Spleen (tissue), 11 donors: ENCODE measurements around the gene DPF3. TPM values are rescaled to one million over a fixed set of nuclear protein-coding genes. Genes with fewer than 3 reads are reported as not detected.

Experiments
- DNase-seq: peaks from one replicate; pipeline ENCODE4 v3.0.0-alpha.2; 2020
- H3K27ac ChIP-seq, 8 donors: fragments of 200-600 bp; sonication (generic) in 7 of 8; 1 replicate in 4 of 8; 2 replicates in 4 of 8; pipeline versions ENCODE4 v1.5.0 to v1.8.0; 2016 to 2021; ENCODE audit warnings: inconsistent platforms in 4 of 8, mild to moderate bottlenecking in 4 of 8, moderate library complexity in 1 of 8
- H3K27me3 ChIP-seq, 7 donors: fragments of 200-600 bp; sonication (generic) in 6 of 7; replicated peaks in 1 of 7; 1 replicate in 4 of 7; 2 replicates in 3 of 7; pipeline versions ENCODE4 v1.5.0 to v1.8.0; 2016 to 2021; ENCODE audit warnings: inconsistent platforms in 3 of 7, mild to moderate bottlenecking in 1 of 7
- H3K36me3 ChIP-seq, 6 donors: fragments of 200-600 bp; sonication (generic) in 5 of 6; 1 replicate in 4 of 6; 2 replicates in 2 of 6; pipeline versions ENCODE4 v1.5.0 to v1.8.0; 2016 to 2021; ENCODE audit warnings: inconsistent platforms in 2 of 6
- H3K4me1 ChIP-seq, 6 donors: fragments of 200-600 bp; sonication (generic) in 5 of 6; 1 replicate in 3 of 6; 2 replicates in 3 of 6; pipeline versions ENCODE4 v1.5.0 to v1.8.0; 2016 to 2021; ENCODE audit warnings: inconsistent platforms in 3 of 6
- H3K4me3 ChIP-seq, 8 donors: fragments of 200-600 bp; sonication (generic) in 7 of 8; 1 replicate in 4 of 8; 2 replicates in 4 of 8; pipeline versions ENCODE4 v1.5.0 to v1.8.0; 2016 to 2021; ENCODE audit warnings: inconsistent platforms in 4 of 8, mild to moderate bottlenecking in 4 of 8, moderate library complexity in 2 of 8
- H3K9me3 ChIP-seq, 8 donors: fragments of 200-600 bp; sonication (generic) in 7 of 8; 1 replicate in 4 of 8; 2 replicates in 4 of 8; pipeline versions ENCODE4 v1.5.0 to v1.8.0; 2016 to 2021; ENCODE audit warnings: inconsistent platforms in 4 of 8
- POLR2A ChIP-seq, 3 donors: fragments of 450-650 bp; IDR thresholded peaks; one replicate each; pipeline ENCODE4 v1.5.1; 2017; ENCODE audit warnings: antibody characterized with exemption in 3 of 3, mild to moderate bottlenecking in 1 of 3
- POLR2AphosphoS5 ChIP-seq, 3 donors: sonication (generic); formaldehyde crosslinking; IDR thresholded peaks; one replicate each; pipeline ENCODE4 v1.5.1; 2017; ENCODE audit warnings: antibody characterized with exemption in 3 of 3
- WGBS, 5 donors: extraction: QIAGEN DNeasy Blood & Tissue Kit in 3 of 5; methylation state at CpG; one replicate each; pipeline versions ENCODE4 v1.1.5 to v1.1.7; 2013 to 2018; 5-methylcytosine and 5-hydroxymethylcytosine counted together
- intact Hi-C: fragments of 100-400 bp; cut with DNase I; formaldehyde crosslinking; loops from one replicate; pipeline ENCODE4 v1.15.0; 2023; ENCODE audit warnings: low total_unique reads
- polyA plus RNA-seq, 3 donors: library from polyadenylated mRNA; stranded (reverse); fragments of 200-250 nt; gene quantifications; one replicate each; pipeline ENCODE4 v1.2.1, GENCODE V29; 2013
- total RNA-seq, 7 donors: library from RNA; depleted of rRNA in 3 of 7; stranded (reverse); fragments of >200 nt in 3 of 7; fragmentation: NEBNext Ultra II Directional in 4 of 7; extraction: Animal tissue kit (Norgen Biotek cat#: 25700) in 4 of 7; gene quantifications; one replicate each; pipeline versions ENCODE4 v1.1.0 to v1.2.1, GENCODE V29; 2016 to 2021
- TF ChIP-seq, protein P1 (sequence below), 11 experiments: fragments of 200-600 bp in 7 of 11; fragments of 450-650 bp in 4 of 11; sonication (generic) in 4 of 11; IDR thresholded peaks in 8 of 11; conservative IDR thresholded peaks in 3 of 11; 1 replicate in 7 of 11; 2 replicates in 4 of 11; pipeline versions ENCODE4 v1.4.0 to v1.8.0; 2016 to 2021; ENCODE audit warnings: antibody characterized with exemption in 11 of 11, inconsistent platforms in 4 of 11, mild to moderate bottlenecking in 1 of 11
- donor health status: healthy with polysubstance abuse.
- donor health status: DM: no; HTN: no; CAD: no; lungs with moderate emphysema.
- donor health status: DM: no; HTN: no; CAD: no.
- donor health status: Bipolar disorder and iron deficiency.
- donor health status: healthy.
- donor health status: DM: no; HTN: no; CAD: no.
- donor health status: DM: yes; HTN: yes; CAD: no.

The DPF3 gene
- total and polyA plus RNA-seq, 10 donors = 0.76 to 8.9 (median 3.0) TPM

GRCh38 chr14:72824051-72824450, 69.8 kb downstream of the DPF3 start:
- Histone ChIP-seq H3K36me3 (no peaks in the 10 kb centered on the region), H3K27ac (no peak overlapping the region), H3K27me3 (no peaks in the 10 kb centered on the region), H3K4me1 (no peaks in the 10 kb centered on the region), H3K9me3 (peaks cover 0 to 8% (median 6%) of the 10 kb centered on the region in 8 donors), H3K4me3 (no peak overlapping the region)
- 76 to 93% (median 84%) methylated on average over 2 of the region's 2 CpGs for WGBS, 5 donors
- intact Hi-C loops = no loop called here
- no peak for TF ChIP-seq POLR2AphosphoS5 (IDR thresholded peaks at IDR 0.05)
- TF ChIP-seq POLR2A (IDR thresholded peaks at IDR 0.05) = no peak
- TF ChIP-seq, protein P1, sequence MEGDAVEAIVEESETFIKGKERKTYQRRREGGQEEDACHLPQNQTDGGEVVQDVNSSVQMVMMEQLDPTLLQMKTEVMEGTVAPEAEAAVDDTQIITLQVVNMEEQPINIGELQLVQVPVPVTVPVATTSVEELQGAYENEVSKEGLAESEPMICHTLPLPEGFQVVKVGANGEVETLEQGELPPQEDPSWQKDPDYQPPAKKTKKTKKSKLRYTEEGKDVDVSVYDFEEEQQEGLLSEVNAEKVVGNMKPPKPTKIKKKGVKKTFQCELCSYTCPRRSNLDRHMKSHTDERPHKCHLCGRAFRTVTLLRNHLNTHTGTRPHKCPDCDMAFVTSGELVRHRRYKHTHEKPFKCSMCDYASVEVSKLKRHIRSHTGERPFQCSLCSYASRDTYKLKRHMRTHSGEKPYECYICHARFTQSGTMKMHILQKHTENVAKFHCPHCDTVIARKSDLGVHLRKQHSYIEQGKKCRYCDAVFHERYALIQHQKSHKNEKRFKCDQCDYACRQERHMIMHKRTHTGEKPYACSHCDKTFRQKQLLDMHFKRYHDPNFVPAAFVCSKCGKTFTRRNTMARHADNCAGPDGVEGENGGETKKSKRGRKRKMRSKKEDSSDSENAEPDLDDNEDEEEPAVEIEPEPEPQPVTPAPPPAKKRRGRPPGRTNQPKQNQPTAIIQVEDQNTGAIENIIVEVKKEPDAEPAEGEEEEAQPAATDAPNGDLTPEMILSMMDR (IDR thresholded peaks at IDR 0.05 in 8 of 11, conservative IDR thresholded peaks at IDR 0.05 in 3 of 11) = no peak
- no peak for DNase-seq

GRCh38 chr14:72822946-72823611, 70.8 kb downstream of the DPF3 start:
- no peak for TF ChIP-seq POLR2AphosphoS5 (IDR thresholded peaks at IDR 0.05)
- H3K36me3 ChIP-seq = no peaks in the 10 kb centered on the region
- no peak overlapping the region for H3K4me3 ChIP-seq
- DNase-seq = no peak
- no peak overlapping the region for H3K27ac ChIP-seq
- 87 to 95% (median 93%) methylated on average over 14 of the region's 14 CpGs for WGBS, 5 donors
- H3K27me3 ChIP-seq = no peaks in the 10 kb centered on the region
- intact Hi-C loops = no loop called here
- no peaks in the 10 kb centered on the region for H3K4me1 ChIP-seq
- peaks cover 0 to 17% (median 13%) of the 10 kb centered on the region in 8 donors for H3K9me3 ChIP-seq

GRCh38 chr14:72818998-72819397, 74.9 kb downstream of the DPF3 start:
- Histone ChIP-seq H3K9me3 (peaks cover 0 to 17% (median 13%) of the 10 kb centered on the region in 8 donors), H3K27ac (no peak overlapping the region), H3K4me3 (no peak overlapping the region), H3K27me3 (no peaks in the 10 kb centered on the region), H3K36me3 (no peaks in the 10 kb centered on the region), H3K4me1 (no peaks in the 10 kb centered on the region)
- no peak for DNase-seq
- 82 to 92% (median 89%) methylated on average over 3 of the region's 3 CpGs for WGBS, 5 donors
- TF ChIP-seq POLR2A (IDR thresholded peaks at IDR 0.05) (no peak), POLR2AphosphoS5 (IDR thresholded peaks at IDR 0.05) (no peak)
- TF ChIP-seq, protein P1 (IDR thresholded peaks at IDR 0.05 in 8 of 11, conservative IDR thresholded peaks at IDR 0.05 in 3 of 11) = no peak
- intact Hi-C loops = no loop called here

DNA sequence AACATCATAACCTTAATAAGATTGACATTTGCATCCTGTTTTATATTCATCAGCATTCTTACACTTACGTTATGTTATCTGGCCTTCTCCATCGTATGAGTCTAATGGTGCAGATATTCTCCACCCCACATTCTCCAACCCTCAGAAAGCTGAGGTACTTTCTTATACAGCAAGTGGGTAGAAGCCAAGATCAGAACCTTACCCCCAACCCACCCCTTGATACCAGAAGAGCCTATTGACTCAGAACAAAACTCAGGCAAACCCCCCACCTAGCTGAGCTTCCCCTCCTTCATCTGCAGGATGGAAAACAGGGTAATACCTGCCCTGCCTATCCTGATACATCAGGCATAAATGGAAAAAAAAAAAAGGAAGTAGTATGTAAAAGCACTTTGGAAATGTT, 77.6 kb downstream of the DPF3 start:
- Histone ChIP-seq H3K27me3 (no peaks in the 10 kb centered on the region), H3K36me3 (no peaks in the 10 kb centered on the region), H3K9me3 (peaks cover 0 to 17% (median 13%) of the 10 kb centered on the region in 8 donors), H3K4me3 (no peak overlapping the region), H3K27ac (no peak overlapping the region), H3K4me1 (no peaks in the 10 kb centered on the region)
- WGBS, 5 donors = 72 to 94% (median 85%) methylated on average over 2 of the region's 2 CpGs
- intact Hi-C loops = no loop called here
- DNase-seq = no peak
- TF ChIP-seq POLR2A (IDR thresholded peaks at IDR 0.05) = no peak
- no peak for TF ChIP-seq POLR2AphosphoS5 (IDR thresholded peaks at IDR 0.05)
- TF ChIP-seq, protein P1 (IDR thresholded peaks at IDR 0.05 in 8 of 11, conservative IDR thresholded peaks at IDR 0.05 in 3 of 11) = no peak
